Activated CD4-positive, alpha-beta T cell treated with anti-CD3 and anti-CD28 coated beads for 24 hours (primary cell): ENCODE measurements around the gene EEPD1.
"Not testable (repeated sequence)": the region's sequence is repeated elsewhere in the genome, so short reads cannot be mapped to it uniquely, and the experiment has no call there.

Experiments
- DNase-seq, 2 donors: peaks; one replicate each; pipeline ENCODE4 v3.0.0-alpha.2; 2020; ENCODE audit warnings: low read depth in 2 of 2

Gene EEPD1

GRCh38 chr7:36253699-36254098 lies 100.6 kb downstream of the EEPD1 start:
- DNase-seq, result no peak

- DNase-seq, result not testable (repeated sequence)
Observed at GRCh38 chr7:36258510-36259259, 105.6 kb downstream of the EEPD1 start.

- no peak for DNase-seq
Observed at GRCh38 chr7:36260481-36260880, 107.4 kb downstream of the EEPD1 start.

GRCh38 chr7:36261019-36261754 lies 108.1 kb downstream of the EEPD1 start:
- DNase-seq, result no peak

GRCh38 chr7:36262309-36263094 lies 109.4 kb downstream of the EEPD1 start:
- no peak for DNase-seq

GRCh38 chr7:36263095-36263484 lies 110.0 kb downstream of the EEPD1 start:
- no peak for DNase-seq

GRCh38 chr7:36264123-36264801 lies 111.2 kb downstream of the EEPD1 start:
- DNase-seq, result no peak

GRCh38 chr7:36264913-36265516 lies 112.0 kb downstream of the EEPD1 start:
- DNase-seq, result no peak

GRCh38 chr7:36265680-36266079 lies 112.6 kb downstream of the EEPD1 start:
- no peak for DNase-seq

- DNase-seq, result no peak
Observed at GRCh38 chr7:36266190-36266589, 113.1 kb downstream of the EEPD1 start.

- no peak for DNase-seq
Observed at GRCh38 chr7:36266683-36267082, 113.6 kb downstream of the EEPD1 start.

GRCh38 chr7:36272211-36272566 lies 119.1 kb downstream of the EEPD1 start:
- DNase-seq, result no peak

GRCh38 chr7:36272567-36273269 lies 119.7 kb downstream of the EEPD1 start:
- no peak for DNase-seq

GRCh38 chr7:36273836-36274235 lies 120.8 kb downstream of the EEPD1 start:
- DNase-seq, result no peak

GRCh38 chr7:36275735-36276284 lies 122.8 kb downstream of the EEPD1 start:
- DNase-seq, result no peak

- DNase-seq, result no peak
Observed at GRCh38 chr7:36276428-36277248, 123.6 kb downstream of the EEPD1 start.

GRCh38 chr7:36277249-36277542 lies 124.1 kb downstream of the EEPD1 start:
- no peak for DNase-seq

- no peak for DNase-seq
Observed at GRCh38 chr7:36278069-36278619, 125.1 kb downstream of the EEPD1 start.

GRCh38 chr7:36278620-36279172 lies 125.6 kb downstream of the EEPD1 start:
- DNase-seq, result no peak
